Type B pancreatic cell (in vitro differentiated cells): ENCODE results near the gene TP73. TPM values are rescaled to one million over a fixed set of nuclear protein-coding genes. Genes with fewer than 3 reads are reported as not detected.

Experiments used
- DNase-seq: peaks from one replicate; pipeline ENCODE4 v3.0.0; 2021; ENCODE audit warnings: mixed read lengths; ENCODE audit not compliant: unreplicated experiment; ENCODE audit errors: extremely low spot score
- H3K27ac Mint-ChIP-seq: 2 replicates; pipeline ENCODE4 v1.8.0; 2021; ENCODE audit warnings: mild to moderate bottlenecking, mixed read lengths
- H3K27me3 Mint-ChIP-seq: 2 replicates; pipeline ENCODE4 v1.8.0; 2021; ENCODE audit warnings: mixed read lengths
- H3K36me3 Mint-ChIP-seq: 2 replicates; pipeline ENCODE4 v1.8.0; 2021; ENCODE audit warnings: mixed read lengths
- H3K4me1 Mint-ChIP-seq: one replicate; pipeline ENCODE4 v1.8.0; 2021; ENCODE audit warnings: mixed read lengths; ENCODE audit not compliant: unreplicated experiment
- H3K4me3 Mint-ChIP-seq: 2 replicates; pipeline ENCODE4 v1.8.0; 2021; ENCODE audit warnings: mild to moderate bottlenecking, mixed read lengths
- H3K9me3 Mint-ChIP-seq: 2 replicates; pipeline ENCODE4 v1.8.0; 2021; ENCODE audit warnings: mixed read lengths
- CTCF ChIP-seq: fragments of 200-600 bp; sonication (generic); conservative IDR thresholded peaks from 2 replicates; pipeline ENCODE4 v1.5.0; 2021; ENCODE audit warnings: antibody characterized with exemption, mild to moderate bottlenecking
- total RNA-seq: library from RNA; stranded (reverse); gene quantifications from 2 replicates; pipeline ENCODE4 v1.2.1, GENCODE V29; 2021; ENCODE audit warnings: low replicate concordance

Gene TP73
- total RNA-seq, 1 donor from 2014 or later = 1.6 TPM

DNA sequence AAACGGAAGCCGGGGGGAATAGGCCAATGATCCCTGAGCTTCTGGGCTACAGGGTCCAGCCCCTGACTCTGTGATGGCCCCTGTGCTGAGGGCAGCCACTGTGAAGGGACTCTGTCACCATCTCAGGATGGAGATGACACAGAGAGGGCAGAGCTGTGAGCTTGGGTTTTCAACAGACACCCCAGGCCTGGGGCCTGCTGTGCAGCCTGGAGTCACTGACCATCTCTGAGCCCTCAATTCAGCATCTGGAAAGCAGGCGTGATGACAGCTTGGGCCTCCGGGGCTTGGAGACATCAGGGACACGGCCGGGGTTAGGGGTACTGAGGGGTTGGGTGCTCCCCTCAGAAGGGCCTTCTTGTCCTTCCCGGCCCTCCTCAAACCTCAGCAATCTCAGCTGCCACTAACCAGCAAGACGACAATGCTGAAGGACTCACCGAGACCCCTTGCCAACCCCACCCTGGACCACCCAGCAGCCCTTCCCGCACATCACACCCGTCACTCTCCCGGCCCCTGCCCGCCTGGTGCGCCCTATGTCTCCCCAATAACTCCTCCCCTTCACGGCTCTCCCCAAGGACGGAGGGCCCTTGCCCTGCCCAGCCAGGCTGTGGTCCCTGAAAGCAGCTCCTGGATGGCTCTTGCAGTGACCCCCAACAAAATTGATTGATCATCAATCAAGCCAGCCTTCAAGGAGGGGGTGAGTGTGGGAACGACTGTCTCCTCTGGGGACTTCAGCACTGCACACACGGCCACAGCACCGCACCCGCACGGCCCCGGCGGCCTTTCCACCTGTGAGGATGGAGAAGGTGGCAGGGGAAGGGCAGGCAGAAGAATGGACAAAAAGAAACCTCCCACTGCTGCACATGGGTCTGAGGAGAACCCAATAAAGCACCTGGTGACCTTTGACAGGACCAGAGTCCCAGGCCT lies 45.3 kb upstream of the TP73 start:
- Mint-ChIP-seq H3K4me1 (peaks cover 10% of the 10 kb centered on the region), H3K27me3 (peaks cover 4% of the 10 kb centered on the region), H3K4me3 (no peak overlapping the region), H3K9me3 (no peaks in the 10 kb centered on the region), H3K36me3 (no peaks in the 10 kb centered on the region), H3K27ac (no peak overlapping the region)
- no peak for DNase-seq
- TF ChIP-seq CTCF = no peak

DNA sequence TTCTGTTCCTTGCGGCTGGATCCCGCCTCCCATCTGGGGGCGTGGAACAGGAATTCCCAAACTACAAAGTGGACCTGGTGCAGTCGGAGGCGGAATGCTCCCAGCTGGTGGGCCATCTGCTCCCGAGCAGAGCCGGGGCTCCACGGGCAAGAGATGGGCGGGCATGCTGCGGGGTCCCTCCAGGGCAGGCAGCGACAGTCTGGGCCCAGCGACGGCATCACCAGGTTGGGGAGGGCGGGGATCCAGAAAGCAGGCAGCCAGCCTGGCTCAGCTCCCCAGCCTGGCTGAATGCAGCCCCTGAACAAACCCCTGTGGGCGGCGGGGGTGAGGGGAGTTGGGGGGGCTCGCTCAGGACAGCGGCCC lies 44.6 kb upstream of the TP73 start:
- TF ChIP-seq CTCF = no peak
- Mint-ChIP-seq H3K27me3 (peaks cover 4% of the 10 kb centered on the region), H3K4me3 (no peak overlapping the region), H3K27ac (no peak overlapping the region), H3K9me3 (no peaks in the 10 kb centered on the region), H3K4me1 (peaks cover 10% of the 10 kb centered on the region), H3K36me3 (no peaks in the 10 kb centered on the region)
- no peak for DNase-seq

DNA sequence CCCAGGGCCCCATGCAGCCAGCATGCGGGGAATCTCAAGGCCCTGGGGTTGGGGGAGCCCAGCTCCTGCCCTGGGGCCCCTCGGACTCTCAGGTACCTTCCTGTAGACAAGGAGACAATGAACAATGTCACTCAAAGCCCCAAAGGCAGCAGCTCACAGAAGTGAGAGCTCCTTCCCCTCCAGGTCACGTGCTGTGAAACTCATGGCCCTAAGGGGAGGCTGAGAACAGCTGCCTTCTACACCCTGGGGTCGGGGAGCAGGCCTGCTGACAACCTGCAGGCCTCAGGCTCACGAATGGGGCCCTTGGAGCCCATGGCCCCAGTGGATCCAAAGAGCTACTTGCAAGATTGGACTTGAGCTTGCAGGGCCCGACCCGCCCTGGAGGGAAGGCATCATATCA lies 44.2 kb upstream of the TP73 start:
- H3K9me3 Mint-ChIP-seq = no peaks in the 10 kb centered on the region
- peaks cover 11% of the 10 kb centered on the region for H3K4me1 Mint-ChIP-seq
- H3K27me3 Mint-ChIP-seq = peaks cover 4% of the 10 kb centered on the region
- no peak for DNase-seq
- H3K4me3 Mint-ChIP-seq = no peak overlapping the region
- no peak overlapping the region for H3K27ac Mint-ChIP-seq
- no peak for TF ChIP-seq CTCF
- H3K36me3 Mint-ChIP-seq = no peaks in the 10 kb centered on the region

DNA sequence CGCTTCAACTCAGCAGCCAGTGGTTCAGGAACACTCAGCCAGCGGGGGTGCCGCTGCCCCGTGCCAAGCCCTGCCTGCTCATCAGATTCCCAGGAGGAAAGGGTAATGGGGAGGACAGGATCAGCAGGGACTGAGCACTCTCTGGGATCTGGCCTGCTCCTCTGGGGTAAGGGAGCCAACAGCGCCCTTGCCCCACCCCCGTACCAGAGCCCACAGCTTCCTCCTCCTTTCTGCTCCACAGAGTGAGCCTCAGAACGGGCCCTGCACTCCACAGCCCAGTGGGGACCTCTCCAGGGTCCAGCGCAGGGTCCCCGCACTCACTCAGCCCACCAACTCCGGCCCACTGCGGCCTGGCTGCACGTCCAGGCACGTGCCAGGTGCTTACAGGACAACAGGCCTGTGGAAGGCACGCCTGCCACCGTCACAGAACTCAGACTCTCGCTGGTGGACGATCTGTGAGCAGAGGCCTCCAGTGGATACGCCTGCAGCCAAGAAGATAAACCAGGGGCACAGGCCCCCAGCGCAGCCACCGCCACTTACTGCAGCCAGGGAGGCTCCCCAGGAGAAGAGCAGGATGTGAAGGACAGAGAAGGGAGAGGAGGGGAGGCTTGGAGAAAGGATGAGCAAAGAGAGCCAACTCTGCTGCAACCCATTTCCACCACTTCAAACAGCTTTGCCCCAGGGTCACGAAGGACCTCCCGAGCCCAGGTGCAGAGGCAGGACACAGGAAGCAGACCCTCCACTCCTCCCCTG lies 43.1 kb upstream of the TP73 start:
- Mint-ChIP-seq H3K27ac (no peak overlapping the region), H3K36me3 (no peaks in the 10 kb centered on the region), H3K4me3 (peak overlapping the region; percentile 92), H3K27me3 (peaks cover 7% of the 10 kb centered on the region), H3K9me3 (no peaks in the 10 kb centered on the region), H3K4me1 (peaks cover 22% of the 10 kb centered on the region)
- no peak for TF ChIP-seq CTCF
- DNase-seq = no peak

GRCh38 chr1:3609769-3610526 lies 42.4 kb upstream of the TP73 start:
- Mint-ChIP-seq H3K27ac (peak overlapping the region; percentile 74), H3K27me3 (peaks cover 8% of the 10 kb centered on the region), H3K4me1 (peaks cover 29% of the 10 kb centered on the region), H3K4me3 (peak overlapping the region; percentile 92), H3K36me3 (no peaks in the 10 kb centered on the region), H3K9me3 (no peaks in the 10 kb centered on the region)
- no peak for DNase-seq
- TF ChIP-seq CTCF = peak; percentile 29
